ENCODE results near the gene CHID1.

DNA sequence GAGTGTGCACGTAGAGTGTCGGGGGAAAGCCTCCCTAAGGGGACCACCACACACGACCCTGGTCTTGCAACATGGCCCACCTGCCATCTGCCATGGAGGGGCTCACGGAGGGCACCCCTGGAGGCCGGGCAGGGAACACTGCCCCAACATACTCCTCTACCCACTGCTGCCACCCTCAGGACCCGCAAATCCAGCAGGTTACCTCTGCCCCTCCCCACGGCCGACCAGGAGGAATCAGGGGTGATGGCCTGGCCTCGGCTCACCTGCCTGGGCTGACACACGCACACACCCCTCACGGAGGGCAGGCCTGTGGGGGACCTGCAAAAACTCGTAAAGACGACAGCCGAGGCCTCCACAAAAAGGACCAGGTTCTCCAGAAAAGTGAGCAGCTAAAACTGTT is 30.2 kb downstream of the CHID1 start:
- TF ChIP-seq, protein P1, sequence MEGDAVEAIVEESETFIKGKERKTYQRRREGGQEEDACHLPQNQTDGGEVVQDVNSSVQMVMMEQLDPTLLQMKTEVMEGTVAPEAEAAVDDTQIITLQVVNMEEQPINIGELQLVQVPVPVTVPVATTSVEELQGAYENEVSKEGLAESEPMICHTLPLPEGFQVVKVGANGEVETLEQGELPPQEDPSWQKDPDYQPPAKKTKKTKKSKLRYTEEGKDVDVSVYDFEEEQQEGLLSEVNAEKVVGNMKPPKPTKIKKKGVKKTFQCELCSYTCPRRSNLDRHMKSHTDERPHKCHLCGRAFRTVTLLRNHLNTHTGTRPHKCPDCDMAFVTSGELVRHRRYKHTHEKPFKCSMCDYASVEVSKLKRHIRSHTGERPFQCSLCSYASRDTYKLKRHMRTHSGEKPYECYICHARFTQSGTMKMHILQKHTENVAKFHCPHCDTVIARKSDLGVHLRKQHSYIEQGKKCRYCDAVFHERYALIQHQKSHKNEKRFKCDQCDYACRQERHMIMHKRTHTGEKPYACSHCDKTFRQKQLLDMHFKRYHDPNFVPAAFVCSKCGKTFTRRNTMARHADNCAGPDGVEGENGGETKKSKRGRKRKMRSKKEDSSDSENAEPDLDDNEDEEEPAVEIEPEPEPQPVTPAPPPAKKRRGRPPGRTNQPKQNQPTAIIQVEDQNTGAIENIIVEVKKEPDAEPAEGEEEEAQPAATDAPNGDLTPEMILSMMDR (conservative IDR thresholded peaks at IDR 0.05 in 1 of 2, IDR thresholded peaks at IDR 0.05 in 1 of 2; ENCODE audit: low read depth in 1 of 2, low read length in 2 of 2), result no peak
- no peak for TF ChIP-seq EZH2 (IDR thresholded peaks at IDR 0.05; ENCODE audit: low read length, missing control alignments)
